NK-92 (cell line): ENCODE data around the gene MROH7.

Experiments
- DNase-seq: peaks from one replicate; lab custom pipeline; 2025; ENCODE audit not compliant: unreplicated experiment; lab: John Stamatoyannopoulos, UW

MROH7 gene

DNA sequence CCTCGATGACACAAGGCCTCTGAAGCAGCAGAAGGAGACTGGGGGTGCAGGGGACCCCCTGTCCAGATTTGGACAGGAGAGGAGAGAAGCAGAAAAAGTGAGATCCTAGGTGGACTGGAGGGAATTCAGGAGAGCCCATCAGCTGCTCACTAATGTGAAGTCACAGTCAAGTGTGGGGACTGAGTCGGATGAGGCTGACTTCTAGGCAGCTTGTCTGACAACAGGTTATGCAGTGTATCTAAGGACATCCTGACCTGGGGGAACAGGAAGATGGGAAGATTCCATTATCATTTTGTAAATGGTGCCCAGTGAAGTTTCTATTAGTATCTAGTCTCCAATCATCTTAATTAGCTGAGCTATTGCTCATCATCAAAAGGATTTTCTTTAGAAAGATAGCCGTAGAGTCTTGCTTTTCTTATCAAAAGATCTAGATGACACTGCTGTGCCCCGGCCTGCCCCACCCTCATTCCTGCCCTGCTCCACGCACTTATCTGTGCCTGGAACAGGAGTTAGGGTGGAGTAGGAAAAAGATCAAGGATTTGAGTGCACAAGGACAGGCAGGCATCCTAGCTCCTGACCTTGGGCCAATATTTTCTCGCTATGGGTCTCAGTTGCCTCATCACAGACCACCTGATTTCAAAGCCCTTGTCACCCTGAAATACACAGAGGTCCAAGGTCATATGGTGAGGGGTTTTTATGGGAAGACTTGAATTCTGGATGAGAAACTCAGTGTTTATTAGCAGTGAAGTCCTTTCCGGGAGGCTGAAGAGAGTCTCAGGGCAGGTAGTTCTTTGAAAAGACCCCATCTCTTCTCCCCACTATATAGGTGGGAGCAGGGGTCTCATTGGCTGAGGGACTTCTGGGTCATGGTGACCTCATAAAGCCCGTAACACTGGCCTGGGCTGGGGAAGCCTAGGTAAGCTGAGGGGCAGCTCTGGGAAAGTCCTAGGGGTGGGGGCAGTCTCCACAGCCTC lies at the start of gene MROH7:
Gene MROH7 (plus strand): TSS at position 924 of the 974 bp plus-strand sequence. CDS start 11,141 bp downstream, outside the sequence.
- no peak for DNase-seq

DNA sequence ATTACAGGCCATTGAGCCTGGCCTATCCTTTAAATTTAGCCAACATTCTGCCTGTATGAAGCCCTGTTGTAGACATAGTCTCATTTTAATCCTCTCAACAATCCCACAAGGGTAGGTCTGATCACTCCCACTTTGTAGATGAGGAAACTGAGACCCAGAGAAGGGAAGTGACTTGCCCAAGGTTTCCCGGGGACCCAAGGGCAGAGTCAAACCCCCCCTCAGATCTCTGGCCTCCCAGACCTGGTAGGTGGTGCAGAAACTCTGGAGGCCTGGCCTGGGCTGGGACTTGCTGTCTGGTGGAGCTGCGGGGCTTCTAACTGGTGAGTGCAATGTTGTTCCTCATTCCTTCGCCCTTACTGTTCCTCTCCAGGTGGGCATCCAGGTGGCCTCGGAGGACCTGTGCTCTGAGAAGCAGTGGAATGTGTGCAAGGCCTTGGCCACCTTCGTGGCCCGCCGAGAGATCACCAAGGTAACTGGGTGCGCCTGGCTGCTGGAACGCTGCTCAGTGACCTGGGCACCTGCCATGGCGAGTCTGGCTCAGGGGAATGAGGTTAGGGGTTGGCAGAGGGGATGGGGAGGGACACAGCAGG lies 47.9 kb upstream of the MROH7 start:
- DNase-seq: no peak

- no peak for DNase-seq
These were observed 47.1 kb upstream of the MROH7 start for GRCh38 chr1:54594463-54594862.

DNA sequence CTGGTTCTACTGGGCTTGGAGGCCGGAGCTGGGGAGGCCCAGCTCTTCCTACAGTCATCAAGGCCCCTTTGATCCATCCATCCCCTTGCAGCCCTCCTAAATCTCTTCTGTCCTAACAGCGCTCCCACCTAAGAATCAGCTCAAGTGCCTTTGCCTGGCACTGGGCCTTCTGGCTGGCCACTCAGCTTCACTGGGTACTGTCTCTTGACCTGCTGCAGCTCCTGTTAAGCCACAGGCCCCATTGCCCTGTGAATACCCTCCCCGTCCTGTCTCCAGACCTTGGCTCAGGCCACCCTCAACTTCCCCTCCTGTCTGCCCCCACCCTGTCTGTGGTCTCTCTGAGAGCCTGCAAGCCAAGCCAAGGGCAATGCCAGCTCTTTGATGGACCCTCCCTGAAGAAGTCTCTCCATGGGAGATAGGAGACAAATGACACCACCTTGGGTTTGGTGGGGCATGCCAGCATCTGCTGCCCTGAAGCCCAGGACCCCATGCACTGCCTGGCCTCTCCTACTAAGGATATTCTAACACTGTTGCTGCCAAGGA lies 45.6 kb upstream of the MROH7 start:
- DNase-seq: no peak

DNA sequence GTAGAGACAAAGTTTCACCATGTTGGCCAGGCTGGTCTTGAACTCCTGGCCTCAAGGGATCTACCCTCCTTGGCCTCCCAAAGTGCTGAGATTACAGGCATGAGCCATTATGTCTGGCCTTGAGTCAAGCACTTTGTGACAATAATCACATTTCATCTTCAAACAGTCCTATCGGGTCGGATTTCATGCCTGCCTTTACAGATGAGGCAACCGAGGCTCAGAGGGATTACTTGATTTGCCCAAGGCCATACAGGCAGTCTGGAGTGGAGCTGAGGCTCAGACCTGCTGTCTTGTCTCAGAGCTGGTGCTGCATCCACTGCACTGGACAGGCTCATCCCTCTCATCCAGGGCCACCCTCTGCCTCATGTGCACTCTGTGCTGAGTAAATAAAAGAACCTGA lies 44.8 kb upstream of the MROH7 start:
- DNase-seq: no peak

- no peak for DNase-seq
These were observed 44.0 kb upstream of the MROH7 start for GRCh38 chr1:54597455-54598030.

DNA sequence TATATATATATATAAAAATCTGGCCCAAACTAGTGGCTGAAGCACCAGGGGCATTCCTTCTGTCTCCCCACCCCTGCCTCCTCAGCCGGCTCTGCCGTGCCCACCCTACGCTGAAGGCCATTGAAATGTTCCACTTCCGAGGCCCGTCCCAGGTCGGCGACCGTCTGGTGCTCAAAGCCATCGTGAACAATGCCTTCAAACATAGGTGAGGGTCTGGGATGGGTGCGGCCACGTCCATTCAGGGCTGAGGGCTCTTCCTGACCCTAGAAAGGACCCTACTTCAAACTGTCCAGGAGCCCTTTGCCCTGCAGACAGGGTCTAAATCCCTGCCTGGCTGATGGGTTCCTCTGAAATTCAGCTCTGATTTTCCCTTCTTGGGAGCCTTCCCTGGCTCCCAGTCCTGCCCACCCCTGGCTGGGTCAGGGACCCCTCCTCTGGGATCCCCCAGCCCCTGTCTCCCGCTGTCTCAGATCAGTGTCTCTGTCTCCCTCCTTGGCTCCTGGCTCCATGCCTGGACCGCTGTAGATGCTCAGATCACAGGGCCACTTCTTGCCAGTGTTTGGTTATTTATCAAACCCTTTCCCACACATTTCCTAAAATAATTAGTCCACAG lies 42.3 kb upstream of the MROH7 start:
- DNase-seq: no peak

DNA sequence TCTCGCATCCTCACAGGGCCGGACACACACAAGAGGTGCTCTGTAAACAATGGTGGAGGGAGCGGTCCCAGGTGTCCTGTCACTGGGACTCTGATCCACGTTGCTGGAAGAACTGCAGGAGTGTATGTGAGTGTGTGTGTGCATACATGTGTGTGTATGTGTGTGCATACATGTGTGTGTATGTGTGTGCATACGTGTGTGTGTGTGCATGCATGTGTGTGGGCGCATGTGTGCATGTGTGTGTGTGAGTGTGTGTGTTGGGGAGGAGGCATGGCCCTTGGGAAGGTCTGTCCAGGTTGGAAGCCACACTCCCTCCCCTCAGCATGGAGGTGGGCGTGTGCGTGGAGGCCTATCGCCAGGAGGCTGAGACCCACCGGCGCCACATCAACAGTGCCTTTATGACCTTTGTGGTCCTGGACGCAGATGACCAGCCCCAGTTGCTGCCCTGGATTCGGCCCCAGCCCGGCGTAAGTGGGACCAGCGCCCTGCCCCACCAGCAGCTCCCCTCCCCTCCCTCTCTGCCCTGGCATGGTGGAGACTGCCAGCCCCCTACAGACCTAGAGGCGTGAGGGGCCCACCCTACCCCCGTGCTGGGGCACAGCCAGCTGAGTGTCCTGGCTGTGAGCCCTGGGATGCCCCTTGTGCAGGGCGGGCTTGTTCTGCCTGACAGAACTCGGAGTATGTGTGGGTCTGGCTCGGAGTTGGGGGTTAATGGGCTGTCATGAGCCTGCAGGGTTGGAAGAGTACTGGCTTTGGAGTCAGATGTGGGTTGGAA lies 40.5 kb upstream of the MROH7 start:
- DNase-seq: no peak

GRCh38 chr1:54601730-54602129 lies 39.9 kb upstream of the MROH7 start:
- DNase-seq: no peak

DNA sequence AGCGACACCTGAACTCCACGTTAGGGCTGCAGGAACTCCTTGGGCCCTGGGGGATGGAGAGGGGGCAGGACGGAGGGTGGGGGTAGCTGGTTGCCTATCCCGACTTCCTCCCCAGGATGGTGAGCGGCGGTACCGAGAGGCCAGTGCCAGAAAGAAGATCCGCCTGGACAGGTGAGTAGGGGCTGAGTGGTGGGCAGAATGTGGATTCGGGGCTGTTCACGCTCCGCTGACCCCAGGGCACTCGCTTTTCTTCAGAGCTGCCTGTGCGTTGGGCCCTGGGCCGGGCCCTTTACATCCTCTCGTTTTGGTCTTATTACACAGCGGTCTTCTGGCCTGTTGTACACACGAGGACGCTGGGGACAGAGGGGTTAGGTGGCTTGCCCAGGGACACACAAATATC lies 39.0 kb upstream of the MROH7 start:
- DNase-seq: no peak

DNA sequence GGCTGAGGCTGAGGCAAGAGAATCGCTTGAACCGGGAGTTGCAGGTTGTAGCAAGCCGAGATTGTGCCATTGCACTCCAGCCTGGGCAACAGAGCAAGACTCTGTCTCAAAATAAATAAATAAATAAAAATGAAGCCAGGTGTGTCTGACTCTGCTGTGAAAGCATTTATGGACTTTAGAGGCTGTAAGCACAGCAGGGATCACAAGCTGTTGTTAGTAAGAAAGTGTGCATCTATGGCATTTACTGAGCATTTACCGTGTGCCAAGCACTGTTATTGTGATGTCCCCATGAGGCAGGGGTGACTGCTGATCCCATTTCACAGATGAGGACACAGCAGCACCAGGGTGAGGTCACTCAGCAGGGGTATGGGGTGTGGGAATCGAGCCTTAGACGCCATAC lies 38.3 kb upstream of the MROH7 start:
- no peak for DNase-seq

DNA sequence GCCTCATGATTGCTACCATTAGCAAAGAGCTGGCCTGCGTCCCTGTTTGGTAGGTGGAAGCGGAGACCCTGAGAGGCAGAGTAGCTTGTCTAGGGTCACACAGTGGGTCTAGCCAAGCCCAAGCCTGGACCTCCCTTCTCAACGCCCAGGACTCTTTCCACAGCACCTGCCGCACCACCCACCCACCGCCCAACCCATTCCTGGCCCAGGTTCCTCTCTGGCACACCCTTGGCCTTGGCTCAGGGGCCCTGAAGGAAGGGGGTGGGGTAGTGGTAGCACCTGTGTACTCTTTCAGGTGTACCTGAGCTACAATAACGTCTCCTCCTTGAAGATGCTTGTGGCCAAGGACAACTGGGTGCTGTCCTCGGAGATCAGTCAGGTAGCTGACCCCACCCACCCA lies 37.5 kb upstream of the MROH7 start:
- no peak for DNase-seq

- DNase-seq: no peak
These were observed 36.8 kb upstream of the MROH7 start for GRCh38 chr1:54604572-54605370.

GRCh38 chr1:54606096-54606989 lies 35.2 kb upstream of the MROH7 start:
- no peak for DNase-seq

GRCh38 chr1:54606990-54607325 lies 34.6 kb upstream of the MROH7 start:
- DNase-seq: no peak

GRCh38 chr1:54607821-54608565 lies 33.6 kb upstream of the MROH7 start:
- DNase-seq: no peak

- DNase-seq: no peak
These were observed 32.9 kb upstream of the MROH7 start for GRCh38 chr1:54608566-54609230.
